BLaER1 (cell line): ENCODE measurements around the gene ATP2B1.
"Not testable (repeated sequence)": the region's sequence is repeated elsewhere in the genome, so short reads cannot be mapped to it uniquely, and the experiment has no call there.

ENCODE experiments used
- H3K27ac ChIP-seq: shearing (Covaris generic); formaldehyde crosslinking; 2 replicates; pipeline ENCODE4 v1.8.1; 2022
- H3K27me3 ChIP-seq: shearing (Covaris generic); formaldehyde crosslinking; 2 replicates; pipeline ENCODE4 v1.8.1; 2022
- H3K36me3 ChIP-seq: shearing (Covaris generic); formaldehyde crosslinking; 2 replicates; pipeline ENCODE4 v1.8.1; 2022
- H3K4me1 ChIP-seq: shearing (Covaris generic); formaldehyde crosslinking; 2 replicates; pipeline ENCODE4 v1.8.1; 2022
- H3K4me2 ChIP-seq: shearing (Covaris generic); formaldehyde crosslinking; 2 replicates; pipeline ENCODE4 v1.8.1; 2022
- H3K4me3 ChIP-seq: shearing (Covaris generic); formaldehyde crosslinking; 2 replicates; pipeline ENCODE4 v1.8.1; 2022
- H3K9ac ChIP-seq: shearing (Covaris generic); formaldehyde crosslinking; 2 replicates; pipeline ENCODE4 v1.8.1; 2022
- H3K9me3 ChIP-seq: shearing (Covaris generic); formaldehyde crosslinking; 2 replicates; pipeline ENCODE4 v1.8.1; 2022
- H4K20me1 ChIP-seq: shearing (Covaris generic); formaldehyde crosslinking; 2 replicates; pipeline ENCODE4 v1.8.1; 2022
- Cebpa-rat ChIP-seq: shearing (Covaris generic); IDR thresholded peaks from 2 replicates; pipeline ENCODE4 v1.8.1; 2022

Gene ATP2B1

GRCh38 chr12:89706551-89706950 lies 2.1 kb downstream of the ATP2B1 start:
- H3K9me3 ChIP-seq = no peaks in the 10 kb centered on the region
- no peak for TF ChIP-seq Cebpa-rat
- peak overlapping the region; percentile 97 for H3K4me2 ChIP-seq
- H3K4me3 ChIP-seq = no peak overlapping the region
- no peak overlapping the region for H3K27ac ChIP-seq
- H3K36me3 ChIP-seq = no peaks in the 10 kb centered on the region
- no peak overlapping the region for H3K9ac ChIP-seq
- peaks cover 69% of the 10 kb centered on the region for H4K20me1 ChIP-seq
- peaks cover 20% of the 10 kb centered on the region for H3K4me1 ChIP-seq
- H3K27me3 ChIP-seq = peaks cover 13% of the 10 kb centered on the region

GRCh38 chr12:89704457-89704856 lies 4.2 kb downstream of the ATP2B1 start:
- peaks cover 90% of the 10 kb centered on the region for H4K20me1 ChIP-seq
- no peak overlapping the region for H3K4me3 ChIP-seq
- no peak overlapping the region for H3K27ac ChIP-seq
- TF ChIP-seq Cebpa-rat = no peak
- H3K27me3 ChIP-seq = no peaks in the 10 kb centered on the region
- H3K4me2 ChIP-seq = no peak overlapping the region
- H3K4me1 ChIP-seq = peaks cover 15% of the 10 kb centered on the region
- no peaks in the 10 kb centered on the region for H3K36me3 ChIP-seq
- H3K9ac ChIP-seq = no peak overlapping the region
- H3K9me3 ChIP-seq = no peaks in the 10 kb centered on the region

GRCh38 chr12:89703768-89704167 lies 4.9 kb downstream of the ATP2B1 start:
- H3K27ac ChIP-seq = no peak overlapping the region
- no peak overlapping the region for H3K4me2 ChIP-seq
- TF ChIP-seq Cebpa-rat = no peak
- peaks cover 97% of the 10 kb centered on the region for H4K20me1 ChIP-seq
- H3K9ac ChIP-seq = no peak overlapping the region
- H3K4me1 ChIP-seq = peaks cover 15% of the 10 kb centered on the region
- no peaks in the 10 kb centered on the region for H3K9me3 ChIP-seq
- no peaks in the 10 kb centered on the region for H3K27me3 ChIP-seq
- no peak overlapping the region for H3K4me3 ChIP-seq
- no peaks in the 10 kb centered on the region for H3K36me3 ChIP-seq

- Histone ChIP-seq H3K4me3 (no peak overlapping the region), H3K9me3 (no peaks in the 10 kb centered on the region), H3K4me1 (peaks cover 12% of the 10 kb centered on the region), H3K36me3 (no peaks in the 10 kb centered on the region), H3K9ac (no peak overlapping the region), H3K4me2 (no peak overlapping the region), H3K27me3 (no peaks in the 10 kb centered on the region), H3K27ac (no peak overlapping the region), H4K20me1 (peaks cover 98% of the 10 kb centered on the region)
- no peak for TF ChIP-seq Cebpa-rat
Observed at GRCh38 chr12:89702503-89702902, 6.1 kb downstream of the ATP2B1 start.

GRCh38 chr12:89701606-89702206 lies 6.9 kb downstream of the ATP2B1 start:
- no peak overlapping the region for H3K4me3 ChIP-seq
- TF ChIP-seq Cebpa-rat = no peak
- H3K36me3 ChIP-seq = no peaks in the 10 kb centered on the region
- H3K9ac ChIP-seq = no peak overlapping the region
- peaks cover 4% of the 10 kb centered on the region for H3K4me1 ChIP-seq
- no peak overlapping the region for H3K4me2 ChIP-seq
- no peaks in the 10 kb centered on the region for H3K27me3 ChIP-seq
- no peaks in the 10 kb centered on the region for H3K9me3 ChIP-seq
- H3K27ac ChIP-seq = no peak overlapping the region
- peaks cover 96% of the 10 kb centered on the region for H4K20me1 ChIP-seq

GRCh38 chr12:89700191-89700810 lies 8.3 kb downstream of the ATP2B1 start:
- Histone ChIP-seq H3K9me3 (no peaks in the 10 kb centered on the region), H3K4me3 (no peak overlapping the region), H3K27me3 (no peaks in the 10 kb centered on the region), H3K36me3 (no peaks in the 10 kb centered on the region), H3K4me1 (no peaks in the 10 kb centered on the region), H4K20me1 (peaks cover 82% of the 10 kb centered on the region), H3K9ac (no peak overlapping the region), H3K4me2 (no peak overlapping the region), H3K27ac (no peak overlapping the region)
- TF ChIP-seq Cebpa-rat = no peak

GRCh38 chr12:89698607-89699006 lies 10.0 kb downstream of the ATP2B1 start:
- Histone ChIP-seq H3K9ac (no peak overlapping the region), H3K27ac (no peak overlapping the region), H3K27me3 (no peaks in the 10 kb centered on the region), H3K36me3 (no peaks in the 10 kb centered on the region), H4K20me1 (peaks cover 72% of the 10 kb centered on the region), H3K9me3 (no peaks in the 10 kb centered on the region), H3K4me2 (no peak overlapping the region), H3K4me3 (no peak overlapping the region), H3K4me1 (no peaks in the 10 kb centered on the region)
- TF ChIP-seq Cebpa-rat = no peak

GRCh38 chr12:89697728-89698127 lies 10.9 kb downstream of the ATP2B1 start:
- not testable (repeated sequence) for H3K4me2 ChIP-seq
- peaks cover 63% of the 10 kb centered on the region for H4K20me1 ChIP-seq

GRCh38 chr12:89697296-89697695 lies 11.3 kb downstream of the ATP2B1 start:
- H3K4me3 ChIP-seq = no peak overlapping the region
- H4K20me1 ChIP-seq = peaks cover 59% of the 10 kb centered on the region
- no peak overlapping the region for H3K4me2 ChIP-seq
- H3K9ac ChIP-seq = no peak overlapping the region
- no peaks in the 10 kb centered on the region for H3K27me3 ChIP-seq
- H3K36me3 ChIP-seq = no peaks in the 10 kb centered on the region
- H3K27ac ChIP-seq = no peak overlapping the region
- no peak for TF ChIP-seq Cebpa-rat
- no peaks in the 10 kb centered on the region for H3K9me3 ChIP-seq
- no peaks in the 10 kb centered on the region for H3K4me1 ChIP-seq

More at GRCh38 chr12:89697728-89698127, 10.9 kb downstream of the ATP2B1 start:
- not testable (repeated sequence) for H3K4me3 ChIP-seq, H3K27ac ChIP-seq, H3K4me1 ChIP-seq, H3K9ac ChIP-seq, H3K27me3 ChIP-seq, H3K36me3 ChIP-seq, H3K9me3 ChIP-seq

GRCh38 chr12:89695830-89696229 lies 12.8 kb downstream of the ATP2B1 start:
- H3K36me3 ChIP-seq = no peaks in the 10 kb centered on the region
- no peak overlapping the region for H3K27ac ChIP-seq
- no peak overlapping the region for H3K9ac ChIP-seq
- H4K20me1 ChIP-seq = peaks cover 45% of the 10 kb centered on the region
- no peaks in the 10 kb centered on the region for H3K9me3 ChIP-seq
- H3K4me3 ChIP-seq = no peak overlapping the region
- no peak overlapping the region for H3K4me2 ChIP-seq
- TF ChIP-seq Cebpa-rat = no peak
- H3K27me3 ChIP-seq = no peaks in the 10 kb centered on the region
- no peaks in the 10 kb centered on the region for H3K4me1 ChIP-seq
